Measurements from ENCODE around the gene BMP10.

GRCh38 chr2:68889021-68889420, 17.8 kb upstream of the BMP10 start:
- TF ChIP-seq CTCF (conservative IDR thresholded peaks at IDR 0.05; ENCODE audit: low read depth, low read length): no peak
- no peak for TF ChIP-seq EZH2 (IDR thresholded peaks at IDR 0.05; ENCODE audit: low read length, unreplicated experiment)
- TF ChIP-seq EZH2phosphoT487 (IDR thresholded peaks at IDR 0.05; ENCODE audit: borderline replicate concordance, low read length): no peak

Measured in PC-3 (cell line).